NCI-H187 (cell line): ENCODE measurements around the gene ZNRF1.
A peak's percentile ranks its signal among the peaks of the same experiment; 100 is the strongest.
"Not testable (repeated sequence)": the region's sequence is repeated elsewhere in the genome, so short reads cannot be mapped to it uniquely, and the experiment has no call there.

ENCODE experiments used
- DNase-seq, 2 experiments: peaks; one replicate each; lab custom pipeline; 2025; lab: John Stamatoyannopoulos, UW

The ZNRF1 gene

GRCh38 chr16:74998481-74999218 is at the start of gene ZNRF1:
TSS of gene ZNRF1 (plus strand) at chr16:74999024. CDS start at chr16:74999672, 648 bp downstream.
- peak; percentile 40 to 43 for DNase-seq

GRCh38 chr16:74949309-74949708 is 49.5 kb upstream of the ZNRF1 start:
- no peak for DNase-seq

DNA sequence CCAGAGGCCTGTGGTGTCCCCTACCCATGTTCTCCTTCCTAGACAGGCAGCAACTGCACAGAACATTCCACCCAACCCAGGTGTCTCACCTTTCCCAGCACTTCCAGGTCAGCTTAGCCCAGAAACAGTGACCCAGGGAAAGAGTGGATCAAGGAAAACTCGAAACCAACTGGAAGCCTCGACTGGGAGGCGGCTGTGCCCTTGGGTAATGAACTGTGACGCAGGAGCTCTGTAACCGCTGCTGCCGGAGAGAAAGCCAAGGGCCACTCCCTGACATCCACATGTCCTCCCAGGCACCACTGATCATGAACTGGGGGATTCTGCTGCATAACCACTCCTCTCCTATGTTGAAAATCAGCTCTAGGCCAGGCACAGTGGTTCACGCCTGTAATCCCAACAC is 48.3 kb upstream of the ZNRF1 start:
- no peak for DNase-seq

- DNase-seq: no peak
Measured at GRCh38 chr16:74951206-74951605, 47.6 kb upstream of the ZNRF1 start.

- no peak for DNase-seq
Measured at GRCh38 chr16:74951681-74952080, 47.1 kb upstream of the ZNRF1 start.

DNA sequence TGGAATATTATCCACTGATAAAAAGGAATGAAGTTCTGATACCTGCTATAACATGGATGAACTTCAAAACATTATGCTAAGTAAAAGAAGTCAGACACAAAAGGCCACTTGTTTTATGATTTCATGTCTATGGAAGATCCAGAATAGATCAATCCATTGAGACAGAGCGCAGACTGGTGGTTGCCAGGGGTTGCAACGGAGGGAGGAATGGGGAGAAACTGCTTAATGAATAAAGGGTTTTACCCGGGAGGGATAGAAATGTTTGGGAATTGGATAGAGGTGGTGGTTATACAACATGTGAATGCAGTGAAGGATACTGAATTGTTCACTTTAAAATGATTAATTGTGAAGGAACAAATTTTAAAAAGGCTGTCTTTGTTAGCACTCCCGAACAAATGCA is 44.1 kb upstream of the ZNRF1 start:
- no peak for DNase-seq

DNA sequence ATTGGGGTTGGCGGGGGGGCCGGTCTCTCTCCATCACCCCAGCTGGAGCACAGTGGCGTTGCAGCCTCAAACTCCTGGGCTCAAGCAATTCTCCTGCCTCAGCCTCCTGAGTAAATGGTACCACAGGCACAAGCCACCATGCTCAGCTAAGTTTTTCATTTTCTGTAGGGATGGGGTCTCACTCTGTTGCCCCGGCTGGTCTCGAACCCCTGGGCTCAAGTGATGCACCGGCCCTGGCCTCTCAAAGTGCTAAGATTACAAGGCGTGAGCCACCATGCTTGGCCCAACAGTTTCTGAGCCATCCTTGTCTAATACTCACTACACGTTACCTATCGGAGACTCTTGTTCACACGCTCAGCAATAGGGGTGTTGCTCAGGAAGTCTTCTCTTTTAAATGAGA is 25.5 kb upstream of the ZNRF1 start:
- no peak for DNase-seq

GRCh38 chr16:74975591-74975990 is 23.2 kb upstream of the ZNRF1 start:
- no peak for DNase-seq

DNA sequence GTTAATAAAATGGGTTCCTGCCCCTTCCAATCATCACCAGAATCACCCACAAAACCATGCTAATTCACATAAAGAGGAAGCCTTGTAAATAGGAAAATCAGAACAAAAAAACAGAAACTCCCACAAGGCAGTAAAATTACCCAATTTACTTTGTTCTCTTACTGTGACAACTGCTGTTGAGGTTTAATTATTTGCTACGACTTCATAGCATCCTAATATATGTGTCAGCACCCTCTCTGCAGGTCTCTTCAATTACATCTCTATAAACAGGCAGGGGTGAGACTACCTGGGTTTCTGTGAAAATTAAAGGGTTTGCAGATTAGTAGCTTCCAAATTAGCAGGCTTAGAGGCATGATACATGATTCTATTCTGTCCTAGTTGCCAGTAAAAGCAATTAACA is 16.6 kb upstream of the ZNRF1 start:
- no peak for DNase-seq

DNA sequence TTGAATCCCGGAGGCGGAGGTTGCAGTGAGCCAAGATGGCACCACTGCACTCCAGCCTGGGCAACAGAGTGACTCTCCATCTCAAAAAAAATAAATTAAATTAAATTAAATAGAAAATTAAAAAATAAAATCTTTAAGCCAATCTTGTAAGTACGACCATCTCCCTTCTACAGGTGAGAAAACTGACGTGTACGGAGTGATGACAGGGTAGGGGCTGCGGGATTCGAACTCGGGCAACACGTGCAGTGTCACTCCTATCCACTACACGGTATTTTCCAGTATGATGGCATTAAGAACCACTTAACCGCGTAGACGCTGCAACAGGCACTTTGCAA is 14.7 kb upstream of the ZNRF1 start:
- no peak for DNase-seq

- DNase-seq: peak; percentile 76 to 95
Measured at GRCh38 chr16:74984529-74985296, 14.1 kb upstream of the ZNRF1 start, which contains the start of gene WDR59. TSS of gene WDR59 (minus strand) at chr16:74985123. CDS start at chr16:74985017, 106 bp downstream.

DNA sequence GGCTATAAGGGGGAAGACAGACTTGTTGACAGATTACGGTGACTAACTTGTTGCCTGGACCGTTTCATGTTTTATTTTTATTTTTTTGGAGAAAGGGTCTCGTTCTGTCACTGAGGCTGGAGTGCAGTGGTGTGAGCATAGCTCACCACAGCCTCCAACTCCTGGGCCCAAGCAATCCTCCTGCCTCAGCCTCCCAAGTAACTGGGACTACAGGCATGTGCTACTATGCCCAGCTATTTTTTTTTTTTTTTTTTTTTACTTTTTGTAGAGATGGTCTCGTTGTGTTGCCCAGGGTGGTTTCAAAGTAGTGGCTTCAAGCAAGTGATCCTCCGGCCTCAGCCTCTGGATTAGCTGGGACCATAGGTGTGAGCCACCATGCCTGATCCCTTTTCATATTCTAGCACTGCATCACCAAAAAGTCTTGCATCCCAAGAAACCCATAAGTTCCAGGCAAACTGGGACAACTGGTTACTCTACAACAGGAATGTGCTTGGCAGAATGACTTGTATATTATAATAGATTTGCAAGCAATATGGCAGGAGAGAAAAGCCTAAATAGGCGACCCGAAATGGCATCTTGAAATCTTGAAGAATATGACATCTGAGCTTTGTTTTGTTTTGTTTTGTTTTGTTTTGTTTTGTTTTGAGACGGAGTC is 11.7 kb upstream of the ZNRF1 start:
- DNase-seq: no peak

GRCh38 chr16:74989864-74990263 is 9.0 kb upstream of the ZNRF1 start:
- DNase-seq: not testable (repeated sequence)

- DNase-seq: no peak
Measured at GRCh38 chr16:74990832-74991231, 8.0 kb upstream of the ZNRF1 start.

- no peak for DNase-seq
Measured at GRCh38 chr16:74991268-74991592, 7.6 kb upstream of the ZNRF1 start.

DNA sequence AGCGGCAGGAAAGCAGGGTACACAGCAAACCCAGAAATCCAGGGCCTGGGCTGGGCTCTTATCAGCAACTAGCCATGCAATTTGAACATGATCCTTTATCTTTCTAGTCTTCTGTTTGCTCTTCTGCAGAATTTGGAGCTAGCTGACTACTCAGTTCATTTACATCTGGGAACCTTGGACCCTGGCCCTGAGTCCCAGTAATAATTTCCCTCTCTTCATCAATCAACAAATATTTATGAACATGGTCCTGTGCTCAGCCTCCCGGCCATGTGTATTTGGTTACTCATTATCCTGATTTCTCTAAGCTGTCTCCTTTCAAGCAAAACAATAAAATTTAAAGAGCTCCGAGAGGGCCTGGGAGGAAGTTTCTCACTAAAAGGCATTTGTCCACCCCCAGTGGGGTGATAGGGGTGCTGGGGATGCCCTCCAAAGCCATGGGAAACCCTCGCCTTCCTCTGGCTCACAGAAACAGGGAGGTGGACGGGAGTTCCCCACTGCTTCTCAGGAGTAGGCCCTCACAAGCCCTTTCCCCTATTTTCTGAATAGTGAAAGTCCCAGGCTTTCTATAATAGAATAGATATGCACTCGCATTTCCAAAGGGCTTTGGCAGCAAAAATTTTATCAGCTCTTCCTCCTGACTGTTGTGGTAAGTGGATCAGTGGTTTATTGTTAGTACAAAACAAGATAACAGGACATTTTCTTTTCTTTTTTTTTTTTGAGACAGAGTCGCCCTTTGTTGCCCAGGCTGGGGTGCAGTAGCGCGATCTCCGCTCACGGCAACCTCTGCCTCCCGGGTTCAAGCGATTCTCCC is 7.0 kb upstream of the ZNRF1 start:
- DNase-seq: no peak

DNA sequence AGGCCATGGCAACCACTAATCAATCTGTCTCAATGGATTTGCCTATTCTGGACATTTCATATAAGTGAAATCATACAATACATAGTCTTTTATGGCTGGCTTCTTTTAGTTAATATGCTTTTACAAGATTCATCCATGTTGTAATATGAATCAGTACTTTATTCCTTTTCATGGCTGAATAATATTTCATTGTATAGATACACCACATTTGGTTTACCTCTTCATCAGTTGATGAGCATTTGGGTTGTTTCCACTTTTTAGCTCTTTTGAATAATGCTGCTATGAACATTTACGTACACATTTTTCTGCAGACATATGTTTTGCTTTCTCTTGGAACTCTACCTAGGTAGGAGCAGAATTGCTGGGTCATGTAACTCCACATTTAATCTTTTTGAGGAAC is 2.8 kb upstream of the ZNRF1 start:
- no peak for DNase-seq

- DNase-seq: no peak
Measured at GRCh38 chr16:74997042-74997491, 1.8 kb upstream of the ZNRF1 start.

GRCh38 chr16:74999219-74999608 is 390 bp downstream of the ZNRF1 start:
- DNase-seq: no peak

- no peak for DNase-seq
Measured at GRCh38 chr16:74999609-75000480, 1.0 kb downstream of the ZNRF1 start.

GRCh38 chr16:75000481-75001081 is 1.8 kb downstream of the ZNRF1 start:
- DNase-seq: no peak
